SKM-1 treated with dmso at 0.1 percent for 144 hours (cell line): Measurements from ENCODE around the gene ZNF341.

Experiments
- DNase-seq: peaks from one replicate; lab custom pipeline; 2025; ENCODE audit not compliant: unreplicated experiment; lab: John Stamatoyannopoulos, UW

Gene ZNF341

GRCh38 chr20:33821270-33821836 lies 89.6 kb downstream of the ZNF341 start:
- no peak for DNase-seq

GRCh38 chr20:33822423-33822822 lies 90.6 kb downstream of the ZNF341 start:
- DNase-seq, result no peak

GRCh38 chr20:33822991-33823390 lies 91.2 kb downstream of the ZNF341 start:
- no peak for DNase-seq

- no peak for DNase-seq
Measured at GRCh38 chr20:33824852-33825251, 93.1 kb downstream of the ZNF341 start.

- no peak for DNase-seq
Measured at GRCh38 chr20:33825340-33826269, 93.8 kb downstream of the ZNF341 start.

- DNase-seq, result no peak
Measured at GRCh38 chr20:33826270-33826897, 94.6 kb downstream of the ZNF341 start.

- DNase-seq, result no peak
Measured at GRCh38 chr20:33827109-33827508, 95.3 kb downstream of the ZNF341 start.

- no peak for DNase-seq
Measured at GRCh38 chr20:33827634-33828325, 96.0 kb downstream of the ZNF341 start.

- DNase-seq, result no peak
Measured at GRCh38 chr20:33828326-33828844, 96.6 kb downstream of the ZNF341 start.

- no peak for DNase-seq
Measured at GRCh38 chr20:33828967-33829560, 97.3 kb downstream of the ZNF341 start.

GRCh38 chr20:33829636-33830035 lies 97.8 kb downstream of the ZNF341 start:
- no peak for DNase-seq

- DNase-seq, result no peak
Measured at GRCh38 chr20:33830371-33830770, 98.6 kb downstream of the ZNF341 start.

- no peak for DNase-seq
Measured at GRCh38 chr20:33832103-33832804, 100.5 kb downstream of the ZNF341 start.

GRCh38 chr20:33833333-33833732 lies 101.5 kb downstream of the ZNF341 start:
- no peak for DNase-seq

- no peak for DNase-seq
Measured at GRCh38 chr20:33835615-33836172, 103.9 kb downstream of the ZNF341 start.

GRCh38 chr20:33836277-33836676 lies 104.5 kb downstream of the ZNF341 start:
- DNase-seq, result no peak

GRCh38 chr20:33837096-33837830 lies 105.5 kb downstream of the ZNF341 start:
- DNase-seq, result no peak

- no peak for DNase-seq
Measured at GRCh38 chr20:33838035-33838864, 106.5 kb downstream of the ZNF341 start.
